Measurements from ENCODE around the gene TRANK1.
A peak's percentile ranks its signal among the peaks of the same experiment; 100 is the strongest.
"Not testable (repeated sequence)": the region's sequence is repeated elsewhere in the genome, so short reads cannot be mapped to it uniquely, and the experiment has no call there.

The TRANK1 gene

GRCh38 chr3:36956155-36956554, 11.3 kb upstream of the TRANK1 start:
- DNase-seq: no peak

DNA sequence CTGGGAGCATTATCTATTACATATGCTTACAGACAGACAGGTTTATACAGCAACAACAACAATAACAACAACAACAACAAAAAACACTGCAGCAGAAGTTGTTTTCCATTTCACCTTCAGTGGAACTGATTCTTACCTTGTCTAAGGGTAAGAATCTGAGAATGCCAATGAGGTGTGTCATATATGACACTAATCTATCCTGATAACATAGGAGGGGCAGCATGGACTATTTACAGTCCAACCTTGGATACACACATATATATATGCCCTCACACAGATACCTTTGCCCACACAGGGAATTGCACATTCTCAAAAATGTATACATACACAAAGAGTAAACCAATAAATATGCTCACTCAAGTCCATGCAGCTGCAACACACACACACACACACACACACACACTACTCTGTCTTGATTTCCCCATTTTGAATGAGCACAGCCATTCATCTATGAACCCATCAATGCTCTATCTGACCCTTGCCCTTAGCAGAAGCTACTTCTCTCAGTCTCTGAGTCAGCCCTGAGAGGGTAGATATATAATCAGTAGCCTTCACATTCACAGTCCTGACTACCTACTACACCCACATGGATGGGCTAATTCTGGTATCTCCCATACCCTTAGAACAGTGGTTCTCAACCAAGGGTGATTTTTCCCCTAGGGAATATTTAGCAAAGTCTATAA, 9.7 kb upstream of the TRANK1 start:
- no peak for DNase-seq

DNA sequence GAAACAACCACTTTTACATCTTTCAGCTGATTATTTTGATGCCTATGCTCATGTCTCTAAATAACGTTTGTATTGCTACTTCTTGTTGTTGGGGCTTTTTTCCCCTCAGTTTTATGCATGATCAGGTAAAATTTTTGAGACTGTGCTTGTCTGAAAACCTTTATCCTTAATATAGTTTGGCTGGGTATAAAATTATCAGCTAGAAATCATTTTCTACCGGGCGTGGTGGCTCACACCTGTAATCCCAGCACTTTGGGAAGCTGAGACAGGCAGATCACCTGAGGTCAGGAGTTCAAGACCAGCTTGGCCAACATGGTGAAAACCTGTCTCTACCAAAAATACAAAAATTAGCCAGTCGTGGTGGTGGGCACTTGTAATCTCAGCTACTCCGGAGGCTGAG, 3.0 kb upstream of the TRANK1 start:
- not testable (repeated sequence) for DNase-seq

DNA sequence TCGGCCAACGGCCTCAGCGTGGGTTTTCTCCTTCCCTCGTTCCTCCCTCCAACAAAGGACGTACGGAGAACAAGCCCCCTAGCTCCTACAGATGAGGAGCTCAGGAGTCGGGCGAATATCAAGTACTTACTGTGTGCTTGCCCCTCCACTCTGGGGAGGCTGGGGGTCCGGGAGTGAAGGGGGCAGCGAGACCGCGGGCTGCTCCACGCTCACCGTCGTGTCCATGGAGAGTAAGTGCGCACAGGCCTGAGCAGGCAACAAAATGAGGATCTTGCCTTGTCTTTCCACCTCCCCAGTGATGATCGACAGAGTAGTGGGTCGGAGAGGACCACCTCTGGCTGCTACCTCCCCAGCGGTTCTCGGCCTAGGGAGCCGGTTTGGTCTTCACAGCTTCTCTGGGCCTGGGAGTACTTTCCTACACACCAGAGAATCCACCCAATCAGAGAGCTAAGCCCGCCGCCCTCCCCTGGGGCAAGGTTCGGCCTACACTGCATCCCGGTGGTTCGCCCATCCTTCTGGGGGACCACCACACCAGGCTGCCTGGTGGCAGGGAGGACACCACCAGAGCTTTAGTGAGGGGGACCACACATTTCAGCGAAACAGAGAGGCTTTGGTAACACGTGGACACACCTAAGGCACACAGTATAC, 603 bp upstream of the TRANK1 start:
- no peak for DNase-seq

- peak; percentile 30 for DNase-seq
These were observed 728 bp downstream of the TRANK1 start for GRCh38 chr3:36944012-36944640.

- DNase-seq: no peak
These were observed 1.3 kb downstream of the TRANK1 start for GRCh38 chr3:36943601-36944000.

DNA sequence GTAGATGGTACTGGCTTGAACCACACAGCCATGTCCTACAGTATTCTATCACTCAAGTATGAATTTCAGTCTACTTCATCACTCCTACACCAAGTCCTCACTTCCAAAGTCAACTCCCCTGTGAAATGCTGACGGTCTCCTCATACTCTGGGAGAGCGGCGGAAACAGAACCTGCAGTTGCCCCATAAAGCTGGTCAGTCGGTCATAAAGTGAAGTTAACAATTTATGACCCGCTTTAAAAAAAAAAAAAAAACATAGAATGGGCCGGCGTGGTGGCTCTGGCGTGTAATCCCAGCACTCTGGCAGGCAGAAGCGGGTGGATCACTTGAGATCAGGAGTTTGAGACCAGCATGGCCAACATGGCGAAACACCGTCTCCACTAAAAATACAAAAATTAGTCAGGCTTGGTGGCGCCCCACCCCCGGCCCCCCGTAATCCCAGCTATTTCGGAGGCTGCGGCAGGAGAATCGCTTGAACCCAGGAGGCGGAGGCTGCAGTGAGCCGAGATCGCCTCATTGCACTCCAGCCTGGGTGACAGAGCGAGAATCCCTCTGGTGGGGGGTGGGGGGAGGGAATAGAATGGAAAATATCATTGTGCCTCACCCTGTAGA, 2.1 kb downstream of the TRANK1 start:
- DNase-seq: no peak

DNA sequence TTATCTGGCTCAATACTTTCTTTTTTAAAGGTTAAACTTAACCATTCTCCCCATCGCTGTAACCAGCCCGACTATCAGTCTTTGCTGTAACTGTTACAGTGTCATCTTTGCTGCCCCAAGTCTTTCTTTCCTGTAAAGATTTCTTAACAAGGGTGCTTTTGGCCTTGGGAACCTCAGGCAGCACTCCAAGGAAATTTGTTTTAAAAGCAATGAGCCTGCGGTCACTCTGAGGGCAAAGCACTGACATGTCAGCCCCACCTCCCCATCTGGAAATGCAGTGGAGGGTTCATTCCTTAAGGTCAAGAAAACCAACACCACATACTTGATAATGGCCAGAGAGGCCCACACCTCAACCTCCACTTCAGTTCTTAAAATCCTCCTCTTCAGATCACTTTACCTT, 3.2 kb downstream of the TRANK1 start:
- no peak for DNase-seq

DNA sequence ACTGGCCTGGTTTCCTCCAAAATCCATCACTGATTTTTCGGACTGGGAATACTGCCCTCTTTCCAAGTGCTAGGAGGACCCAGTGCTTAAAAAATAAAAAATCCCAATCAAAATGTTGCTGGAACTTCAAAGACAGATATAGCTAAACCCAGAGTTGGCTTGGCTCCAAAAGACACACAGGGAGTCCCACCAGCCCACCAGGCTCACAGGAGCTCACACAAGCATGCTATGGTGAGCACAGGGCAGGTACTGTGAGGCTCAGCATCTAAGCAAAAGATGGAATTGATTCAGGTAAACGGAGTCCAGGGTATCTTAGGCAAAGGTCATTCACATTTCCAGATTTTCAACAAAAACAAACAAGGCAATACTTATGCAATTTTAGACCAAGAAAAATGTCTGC, 3.7 kb downstream of the TRANK1 start:
- DNase-seq: no peak

DNA sequence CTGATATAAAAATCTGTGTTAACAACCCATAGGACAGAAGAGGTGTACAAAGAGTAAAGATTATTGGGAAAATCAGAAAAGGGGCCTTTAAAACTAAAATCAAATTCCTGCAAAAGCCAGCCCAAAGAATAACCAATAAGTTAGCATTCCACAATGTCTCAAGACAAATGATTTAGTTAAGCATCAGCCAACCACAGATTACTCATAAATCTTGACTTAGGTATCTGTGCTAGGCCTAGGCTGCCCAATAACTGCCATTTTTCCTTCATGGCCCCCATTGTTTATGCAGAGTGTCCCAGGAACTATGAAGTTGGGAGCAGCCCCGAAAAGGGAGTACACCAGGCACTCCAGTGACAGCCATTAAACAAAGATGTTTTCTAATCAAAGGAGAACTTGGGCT, 7.4 kb downstream of the TRANK1 start:
- DNase-seq: no peak

DNA sequence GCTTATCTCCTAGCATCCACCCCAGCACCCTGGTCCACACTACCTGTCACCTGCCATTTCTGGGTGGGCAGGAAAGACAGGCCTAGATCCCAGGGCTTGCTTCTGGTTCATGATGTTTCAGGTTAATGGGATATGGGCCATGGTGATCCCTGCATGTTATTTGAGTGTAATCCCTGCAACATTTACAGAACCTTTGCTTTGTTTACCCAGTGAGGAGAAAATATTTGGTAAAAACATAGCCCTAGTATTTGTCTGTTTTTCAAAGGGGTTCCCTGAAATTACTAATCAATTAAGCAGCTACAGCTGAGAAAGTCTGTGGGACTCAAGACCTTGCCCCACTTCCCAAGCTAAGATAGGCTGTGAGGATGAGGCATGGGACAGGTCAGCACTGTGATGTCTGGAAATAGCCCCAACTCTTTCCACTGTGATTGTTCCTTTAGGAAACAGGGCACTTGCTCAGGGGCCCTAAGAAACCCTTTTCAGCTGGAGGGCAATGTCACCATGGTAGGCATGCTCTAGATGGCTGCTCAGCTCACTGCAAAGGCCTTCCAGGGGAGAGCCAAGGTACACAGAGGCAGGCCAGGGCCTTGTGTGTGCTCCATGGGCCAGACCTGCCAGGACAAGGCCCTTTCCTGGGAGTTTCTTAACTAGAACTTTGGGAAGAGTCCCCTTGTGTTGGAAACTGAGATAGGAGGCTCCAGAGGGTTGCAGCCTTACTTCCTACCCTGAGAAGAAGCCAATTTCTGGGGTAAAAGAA, 11.1 kb downstream of the TRANK1 start:
- DNase-seq: no peak

DNA sequence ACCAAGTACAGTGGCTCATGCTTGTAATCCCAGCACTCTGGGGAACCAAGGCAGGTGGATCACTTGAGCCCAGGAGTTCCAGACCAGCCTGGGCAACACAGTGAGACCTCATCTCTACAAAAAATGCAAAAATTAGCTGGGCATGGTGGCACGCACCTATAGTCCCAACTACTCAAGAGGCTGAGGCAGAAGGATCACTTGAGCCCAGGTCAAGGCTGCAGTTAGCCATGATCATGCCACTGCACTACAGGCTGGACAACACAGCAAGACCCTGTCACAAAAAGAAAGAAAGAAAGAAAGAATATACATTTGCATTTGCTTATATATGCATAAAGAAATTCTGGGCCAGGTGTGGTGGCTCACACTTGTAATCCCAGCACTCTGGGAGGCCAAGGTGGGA, 13.4 kb downstream of the TRANK1 start:
- DNase-seq: not testable (repeated sequence)

DNA sequence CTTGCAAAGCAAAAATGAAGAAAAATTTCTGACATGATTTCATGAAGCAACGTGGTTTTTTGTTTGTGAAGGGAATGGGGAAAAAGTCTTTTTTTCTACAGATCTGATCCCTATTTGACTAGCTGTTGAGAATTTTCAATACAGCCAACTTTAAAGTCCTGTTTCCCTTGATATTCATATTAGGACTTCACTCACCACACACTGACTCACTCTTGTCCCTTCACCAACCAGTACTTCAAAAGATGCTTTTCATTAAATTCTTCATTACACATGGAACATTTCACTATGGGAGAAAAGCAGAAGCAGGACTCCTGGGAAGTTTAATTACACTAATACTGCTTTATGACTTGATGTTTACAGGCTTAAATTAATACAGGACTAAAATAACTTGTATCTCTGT, 16.6 kb downstream of the TRANK1 start:
- no peak for DNase-seq

DNA sequence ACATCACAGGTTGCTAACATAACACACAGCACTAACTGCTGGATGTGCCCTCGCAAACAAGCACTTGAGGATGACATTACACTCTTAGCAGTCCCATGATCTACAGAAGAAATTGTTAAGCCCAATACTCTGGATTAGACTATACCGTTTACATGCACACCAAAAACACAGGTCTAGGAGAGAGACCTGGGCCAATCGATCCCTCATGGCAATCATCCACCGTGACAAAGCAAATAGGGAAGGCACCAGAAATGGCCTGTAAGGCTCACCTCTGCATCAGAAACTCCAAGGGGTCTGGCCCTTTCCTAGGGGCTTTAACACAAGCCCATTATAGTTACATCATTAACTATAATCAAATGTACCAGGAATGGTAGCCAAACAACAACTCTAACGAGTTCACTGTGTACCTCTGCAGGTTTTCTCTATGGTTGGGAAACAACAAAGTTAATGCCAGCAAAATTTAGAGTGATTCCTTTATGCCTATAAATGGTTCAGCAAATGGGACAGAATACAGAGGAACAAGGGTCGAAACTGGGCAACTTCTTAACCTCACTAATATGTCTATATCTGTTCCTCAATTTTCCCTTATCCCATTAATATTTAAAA, 18.5 kb downstream of the TRANK1 start:
- DNase-seq: no peak

DNA sequence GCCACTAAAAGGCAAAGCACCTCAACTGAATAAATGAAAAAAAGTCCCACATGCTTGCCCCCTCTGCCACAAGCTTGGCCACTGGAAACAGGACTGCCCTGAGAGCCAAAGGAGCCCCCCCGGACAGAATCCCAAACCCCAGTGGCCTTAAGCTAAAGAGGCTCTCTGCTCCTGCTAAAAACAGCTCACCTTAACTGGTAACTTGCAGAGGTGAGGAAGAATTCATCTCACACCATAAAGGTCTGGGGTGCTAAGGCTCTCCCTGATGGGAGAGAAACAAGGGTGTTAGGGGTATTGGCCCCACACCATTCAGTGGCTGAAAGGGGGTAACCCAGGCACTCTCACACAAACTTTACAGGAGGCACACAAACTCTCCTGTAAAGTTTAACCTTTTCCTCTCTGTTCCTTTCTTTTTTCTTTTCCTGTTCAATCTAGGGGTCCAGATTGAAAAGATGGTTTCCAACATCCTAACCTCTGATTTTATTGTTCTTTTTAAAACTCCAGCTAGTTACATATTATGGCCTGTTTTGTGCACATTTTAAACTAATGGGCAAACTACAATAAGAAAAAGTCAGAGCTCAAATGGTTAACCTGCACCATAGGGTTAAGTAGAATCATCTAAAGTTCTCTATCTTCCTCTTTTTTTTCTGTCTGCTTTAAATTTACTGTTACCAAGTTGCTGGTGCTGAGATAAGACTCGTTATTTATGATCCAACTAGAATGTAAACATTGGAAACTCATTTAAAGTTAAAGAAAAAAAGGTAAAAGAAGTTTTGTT, 19.9 kb downstream of the TRANK1 start:
- DNase-seq: no peak

DNA sequence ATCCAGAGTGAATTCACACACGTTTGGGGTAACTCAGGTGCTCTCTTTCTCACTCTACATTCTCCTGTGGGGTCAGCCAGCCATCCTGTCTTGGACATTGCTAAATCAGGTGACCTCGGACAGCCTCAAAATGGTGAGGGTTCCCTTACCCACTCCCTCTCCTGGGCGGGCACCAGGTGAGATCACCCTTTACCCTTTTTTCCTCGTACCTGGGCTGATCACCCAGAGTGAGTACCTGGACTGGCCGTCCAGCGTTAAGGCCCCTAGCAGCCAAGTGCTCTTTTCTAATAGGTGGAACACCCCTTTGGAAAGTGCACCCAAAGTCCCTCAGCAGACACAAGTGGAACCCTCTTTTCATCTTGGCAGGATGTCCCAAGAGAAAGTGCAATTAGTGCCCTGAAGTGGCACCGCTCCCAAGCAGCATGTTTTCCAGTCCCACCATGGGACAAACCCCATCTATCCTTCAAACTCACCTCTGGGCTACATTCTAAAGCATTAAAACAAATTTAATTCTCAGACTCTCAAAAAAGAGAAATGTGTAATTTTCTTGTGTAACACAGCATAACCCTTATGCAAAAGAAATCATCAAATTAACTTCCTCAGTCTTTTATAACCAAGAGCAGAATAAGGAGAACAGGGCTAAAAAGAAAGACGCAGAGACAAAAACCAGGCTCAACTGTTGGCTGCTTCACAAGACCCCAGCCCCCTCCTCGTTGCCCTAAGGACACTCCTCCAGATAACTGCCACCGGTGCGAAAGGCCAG, 20.7 kb downstream of the TRANK1 start:
- DNase-seq: no peak

GRCh38 chr3:36923523-36923943, 21.3 kb downstream of the TRANK1 start:
- no peak for DNase-seq

DNA sequence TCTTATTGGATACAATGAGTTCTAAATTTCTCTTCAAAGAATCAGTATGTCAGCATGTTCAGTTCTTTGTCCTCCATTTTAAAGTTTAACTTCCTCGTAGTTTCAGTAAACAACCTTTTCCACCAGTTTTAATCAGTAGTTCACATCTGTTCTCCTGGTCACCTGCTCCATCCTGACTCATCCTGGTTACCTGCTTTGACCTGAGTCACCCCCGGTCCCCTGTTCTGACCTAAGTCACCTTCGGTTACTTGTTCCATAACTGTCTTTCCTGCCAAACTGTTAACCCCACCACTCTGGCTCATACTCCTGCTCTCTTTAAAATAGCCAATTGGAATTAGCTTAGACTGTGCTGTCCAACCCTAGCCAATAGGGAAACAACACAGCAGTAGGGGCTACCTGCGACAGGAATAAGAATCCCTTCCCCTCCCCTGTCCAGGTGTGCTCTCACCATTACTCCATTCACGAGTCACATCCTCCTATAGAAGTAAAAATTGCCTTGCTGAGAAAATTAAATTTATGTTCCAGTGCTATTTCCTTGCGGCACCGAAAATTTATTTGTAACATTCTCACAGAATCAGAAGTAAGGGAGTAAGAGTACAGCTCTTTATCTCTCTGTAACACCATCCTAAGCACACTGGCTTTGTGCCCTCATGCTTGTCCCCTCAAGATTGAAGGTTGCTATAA, 23.8 kb downstream of the TRANK1 start:
- no peak for DNase-seq

DNA sequence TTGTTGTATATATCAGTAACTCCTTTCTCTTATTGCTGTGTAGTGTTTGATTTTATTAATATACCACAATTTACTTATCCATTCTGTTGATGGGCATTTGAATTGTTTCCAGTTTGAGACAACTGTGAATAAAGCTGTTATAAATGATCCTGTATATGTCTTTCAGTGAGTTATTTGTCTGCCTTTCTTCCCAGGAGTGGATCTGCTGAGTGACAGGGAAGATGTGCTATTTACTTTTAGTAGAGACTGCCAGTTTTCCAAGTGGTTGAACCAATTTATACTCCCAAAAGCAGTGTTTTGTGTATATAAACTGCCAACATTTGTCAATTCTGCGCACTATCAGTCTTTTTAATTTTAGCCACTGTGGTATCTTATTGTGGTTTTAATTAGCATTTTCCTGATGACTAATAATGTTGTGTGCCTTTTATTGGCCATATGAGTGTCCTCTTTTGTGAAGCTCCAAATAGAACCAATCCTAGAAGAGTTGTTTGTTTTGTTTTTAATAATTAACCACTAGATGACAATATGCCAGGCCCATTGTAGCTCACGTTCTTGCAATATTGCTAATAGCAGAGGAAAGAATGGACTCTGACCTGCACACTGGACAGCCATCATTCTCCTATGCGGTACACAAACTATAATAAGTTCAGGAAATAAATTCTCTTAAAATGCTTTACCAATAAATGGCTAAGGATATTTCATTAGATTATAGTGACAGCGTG, 25.3 kb downstream of the TRANK1 start:
- DNase-seq: no peak

- no peak for DNase-seq
These were observed 26.8 kb downstream of the TRANK1 start for GRCh38 chr3:36918050-36918449.
